GM12878 (cell line): ENCODE data around the gene HNRNPU. TPM values are rescaled to one million over a fixed set of nuclear protein-coding genes. Genes with fewer than 3 reads are reported as not detected.

Experiments
- ATAC-seq: fragments of 200-7000 bp; cut with Tn5 transposase; 3 replicates; pipeline ENCODE4 v1.9.1; 2020; ENCODE audit warnings: mild to moderate bottlenecking, moderate library complexity
- BruUV-seq: library from RNA; stranded (reverse); fragments of 400-500 nt; replicated peaks from 2 replicates; lab custom pipeline; 2021; lab: Mats Ljungman, UMichigan
- CTCF ChIA-PET: fragments of 300-600 bp; sonication (Branson Sonifier 250); formaldehyde crosslinking; extraction: SDS; loops from one replicate; lab custom pipeline; 2021; ENCODE audit warnings: inconsistent platforms; lab: Yijun Ruan, JAX
- POLR2A ChIA-PET: fragments of 350-600 bp; formaldehyde crosslinking; extraction: SDS; loops from one replicate; lab custom pipeline; 2021; ENCODE audit warnings: inconsistent platforms; lab: Charles Lee
- RAD21 ChIA-PET: fragments of 300-600 bp; sonication (Branson Sonifier 250); formaldehyde crosslinking; loops from one replicate; lab custom pipeline; 2023; ENCODE audit warnings: antibody characterized with exemption; ENCODE audit not compliant: unreplicated experiment; lab: Charles Lee
- SMC1A ChIA-PET: fragments of 300-600 bp; sonication (Branson Sonifier 250); formaldehyde crosslinking; loops from one replicate; lab custom pipeline; 2023; ENCODE audit not compliant: unreplicated experiment, uncharacterized antibody; lab: Charles Lee
- DNase-seq: peaks from one replicate; pipeline ENCODE4 v3.0.0-alpha.2; 2011; ENCODE audit warnings: low read depth, low spot score
- FAIRE-seq: peaks from 3 replicates; lab custom pipeline; 2011; peaks lifted over from hg19 to GRCh38; lab: Jason Lieb, UNC
- H2AFZ ChIP-seq: 2 replicates; pipeline ENCODE4 v1.6.0; 2011; ENCODE audit warnings: low read depth, low read length, control low read depth; ENCODE audit not compliant: control insufficient read depth
- H3K27ac ChIP-seq: 2 replicates; pipeline ENCODE4 v1.5.1; 2011; ENCODE audit warnings: control low read depth; ENCODE audit not compliant: control insufficient read depth, insufficient read depth
- H3K27me3 ChIP-seq, 2 experiments: replicated peaks in 1 of 2; 2 replicates each; pipeline versions ENCODE4 v1.6.0 to v1.6.1; 2011; ENCODE audit warnings: low read length in 1 of 2; ENCODE audit not compliant: control insufficient read depth in 2 of 2, insufficient read depth in 2 of 2
- H3K36me3 ChIP-seq, 2 experiments: 2 replicates each; pipeline ENCODE4 v1.5.1; 2011; ENCODE audit warnings: low read length in 1 of 2; ENCODE audit not compliant: control insufficient read depth in 2 of 2, insufficient read depth in 2 of 2
- H3K4me1 ChIP-seq: 2 replicates; pipeline ENCODE4 v1.6.1; 2011; ENCODE audit warnings: mild to moderate bottlenecking, low read length, moderate library complexity, mixed read lengths; ENCODE audit not compliant: control insufficient read depth, insufficient read depth
- H3K4me2 ChIP-seq: 2 replicates; pipeline ENCODE4 v1.6.0; 2011; ENCODE audit warnings: control low read depth; ENCODE audit not compliant: control insufficient read depth, insufficient read depth
- H3K4me3 ChIP-seq: fragments of 200-600 bp; sonication (generic); 2 replicates; pipeline ENCODE4 v1.5.1; 2016
- H3K79me2 ChIP-seq: 2 replicates; pipeline ENCODE4 v1.6.0; 2011; ENCODE audit warnings: low read length; ENCODE audit not compliant: control insufficient read depth, insufficient read depth
- H3K9ac ChIP-seq: 2 replicates; pipeline ENCODE4 v1.8.0; 2011; ENCODE audit warnings: low read length, control low read depth, mixed read lengths; ENCODE audit not compliant: control insufficient read depth, insufficient read depth
- H3K9me3 ChIP-seq: replicated peaks from 3 replicates; pipeline ENCODE4 v1.5.1; 2011; ENCODE audit warnings: mild to moderate bottlenecking, low read length; ENCODE audit not compliant: control insufficient read depth, insufficient read depth
- H4K20me1 ChIP-seq: 2 replicates; pipeline ENCODE4 v1.6.0; 2011; ENCODE audit not compliant: control insufficient read depth, insufficient read depth
- BCL11A ChIP-seq: IDR thresholded peaks from 2 replicates; pipeline ENCODE4 v1.6.1; 2011; ENCODE audit warnings: low read depth, low read length
- CBX5 ChIP-seq: sonication (generic); IDR thresholded peaks from 2 replicates; pipeline ENCODE4 v1.6.1; 2016; ENCODE audit warnings: low read depth, moderate library complexity, mild to moderate bottlenecking, inconsistent platforms
- CEBPB ChIP-seq, 2 experiments: fragments of 150-350 bp in 1 of 2; IDR thresholded peaks; 2 replicates each; pipeline ENCODE4 v1.6.1; 2012 to 2014; ENCODE audit warnings: low read depth in 2 of 2, low read length in 2 of 2, borderline replicate concordance in 1 of 2, inconsistent platforms in 1 of 2
- CREM ChIP-seq: IDR thresholded peaks from 2 replicates; pipeline ENCODE4 v1.6.1; 2014; ENCODE audit warnings: antibody characterized with exemption, low read depth
- MYB ChIP-seq: fragments of 150-350 bp; IDR thresholded peaks from 2 replicates; pipeline ENCODE4 v1.6.1; 2014; ENCODE audit warnings: mild to moderate bottlenecking, low read depth, low read length, borderline replicate concordance
- NRF1 ChIP-seq: conservative IDR thresholded peaks from 2 replicates; pipeline ENCODE4 v1.6.1; 2011; ENCODE audit warnings: mild to moderate bottlenecking, low read depth, low read length, improper control_type of control experiment
- PML ChIP-seq: IDR thresholded peaks from 2 replicates; pipeline ENCODE4 v1.6.1; 2012; ENCODE audit warnings: low read length, inconsistent platforms
- SMAD1 ChIP-seq: fragments of 450-650 bp; IDR thresholded peaks from 2 replicates; pipeline ENCODE4 v1.6.1; 2018; ENCODE audit warnings: mild to moderate bottlenecking, low read depth; ENCODE audit not compliant: partially characterized antibody
- SMAD5 ChIP-seq: IDR thresholded peaks from 2 replicates; pipeline ENCODE4 v1.6.1; 2016; ENCODE audit warnings: antibody characterized with exemption, low read depth
- STAT1 ChIP-seq: fragments of 450-650 bp; conservative IDR thresholded peaks from 2 replicates; pipeline ENCODE4 v1.6.1; 2014; ENCODE audit warnings: antibody characterized with exemption, mild to moderate bottlenecking
- ZZZ3 ChIP-seq: IDR thresholded peaks from 2 replicates; pipeline ENCODE4 v1.6.1; 2011; ENCODE audit warnings: low read depth; ENCODE audit not compliant: control insufficient read depth, insufficient read length
- WGBS: methylation state at CpG from one replicate; pipeline ENCODE4 v1.1.6; 2016; ENCODE audit warnings: low lambda C conversion rate; ENCODE audit not compliant: insufficient replicate concordance, insufficient coverage; ENCODE audit errors: missing lambda C conversion rate; 5-methylcytosine and 5-hydroxymethylcytosine counted together
- in situ Hi-C: fragments of 300-500 bp; cut with MboI; formaldehyde crosslinking; loops from 9 replicates; pipeline ENCODE4 v1.14.3; 2018; ENCODE audit warnings: mixed read lengths
- intact Hi-C: fragments of 100-400 bp; cut with micrococcal nuclease; formaldehyde crosslinking; loops from one replicate; pipeline ENCODE4 v1.14.2; 2022; ENCODE audit not compliant: unreplicated experiment
- polyA plus RNA-seq, 11 experiments: library from polyadenylated mRNA; depleted of rRNA in 4 of 11; unstranded in 6 of 11; stranded (reverse) in 5 of 11; fragments of >200 nt; fragmentation: Nextera tagmentation in 4 of 11; fragmentation: Illumina TruSeq in 1 of 11; extraction: Ambion mirVana in 4 of 11; extraction: Trizol in 1 of 11; gene quantifications; 1 replicate in 1 of 11; 2 replicates in 10 of 11; pipeline versions ENCODE4 v1.2.1 to v1.2.3, GENCODE V29; 2011 to 2016; ENCODE audit warnings: inconsistent platforms in 2 of 11, missing spikeins in 2 of 11, low read depth in 1 of 11
- total RNA-seq, 4 experiments: library from RNA; depleted of rRNA in 3 of 4; stranded (reverse); fragments of >200 nt in 3 of 4; fragmentation: Illumina TruSeq in 1 of 4; extraction: Trizol in 1 of 4; gene quantifications; 2 replicates each; pipeline versions ENCODE4 v1.2.1 to v1.2.3, GENCODE V29; 2013 to 2021
- TF ChIP-seq, protein P1 (sequence below): fragments of 450-650 bp; IDR thresholded peaks from 2 replicates; pipeline ENCODE4 v1.6.1; 2016; ENCODE audit warnings: mild to moderate bottlenecking

Gene HNRNPU
- total and polyA plus RNA-seq, 10 of the 15 experiments (the other 5 are each of a cell fraction or from before 2014, with no cell fraction given) = 163 to 569 (median 420) TPM

DNA sequence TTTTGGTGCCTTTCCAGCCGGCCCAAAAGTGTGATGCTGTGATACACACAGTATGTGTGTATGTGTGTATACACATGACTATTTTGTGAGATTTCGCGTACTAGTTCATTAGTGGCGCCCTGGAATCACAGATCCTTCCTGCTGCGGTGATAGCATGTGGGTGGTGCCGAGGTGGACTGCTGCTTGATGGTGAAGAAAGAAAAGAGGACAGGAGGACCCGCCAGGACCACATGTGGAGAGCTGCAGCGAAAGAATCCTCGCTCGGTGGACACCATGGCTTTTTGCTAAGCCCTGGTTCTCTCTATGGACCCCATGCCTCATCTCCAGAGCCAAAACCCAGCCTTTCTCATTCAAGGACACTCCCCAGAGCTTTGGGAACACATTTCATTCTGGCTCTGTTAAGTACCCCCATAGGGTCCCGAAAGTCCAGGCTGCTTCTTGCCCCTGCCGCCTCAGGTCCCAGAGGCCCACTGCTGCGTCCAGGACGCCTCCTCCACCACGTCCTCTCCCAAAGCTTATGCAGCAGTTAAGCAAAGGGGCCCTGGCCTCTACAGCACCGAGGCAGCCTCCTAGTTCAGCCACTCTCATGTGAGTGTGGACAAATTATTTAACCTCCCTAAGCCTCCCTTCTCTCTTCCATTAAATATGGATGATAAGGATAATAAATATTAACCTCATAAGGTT, 61.6 kb downstream of the HNRNPU start:
- H2AFZ ChIP-seq = no peak overlapping the region
- intact Hi-C loops = no loop called here
- POLR2A ChIA-PET = no interaction called here
- H4K20me1 ChIP-seq = no peaks in the 10 kb centered on the region
- SMC1A ChIA-PET = interaction anchor here (0.8 to 4.9 kb wide), 17 partner anchors 11 to 258 kb away, joined by 3 to 91 read pairs (median 6); partner anchors contain the start of gene COX20
- H3K36me3 ChIP-seq = no peaks in the 10 kb centered on the region
- in situ Hi-C loops = loop anchor here (5.0 kb wide), 1 partner anchor 240 kb away; no protein-coding TSS in a partner anchor
- H3K4me2 ChIP-seq = no peak overlapping the region
- H3K4me3 ChIP-seq = no peak overlapping the region
- no peak overlapping the region for H3K9ac ChIP-seq
- RAD21 ChIA-PET = interaction anchor here (0.9 to 4.7 kb wide), 6 partner anchors 12 to 240 kb away, joined by 3 to 109 read pairs (median 10); no protein-coding TSS in a partner anchor
- no peak overlapping the region for H3K27ac ChIP-seq
- no TSS peak for BruUV-seq
- no peaks in the 10 kb centered on the region; a peak in 1 of 4 replicates for H3K27me3 ChIP-seq
- WGBS = 77% methylated on average over 16 of the region's 16 CpGs
- ATAC-seq = no peak
- H3K9me3 ChIP-seq = no peaks in the 10 kb centered on the region
- CTCF ChIA-PET = interaction anchor here (0.7 to 10.3 kb wide), 23 partner anchors 11 to 383 kb away, joined by 3 to 239 read pairs (median 8); partner anchors contain the start of genes COX20 and HNRNPU
- no peaks in the 10 kb centered on the region for H3K4me1 ChIP-seq
- no peak for DNase-seq
- FAIRE-seq = no peak
- H3K79me2 ChIP-seq = no peaks in the 10 kb centered on the region
- TF ChIP-seq MYB = no peak
- TF ChIP-seq BCL11A = no peak
- TF ChIP-seq CBX5 = no peak
- TF ChIP-seq, protein P1, sequence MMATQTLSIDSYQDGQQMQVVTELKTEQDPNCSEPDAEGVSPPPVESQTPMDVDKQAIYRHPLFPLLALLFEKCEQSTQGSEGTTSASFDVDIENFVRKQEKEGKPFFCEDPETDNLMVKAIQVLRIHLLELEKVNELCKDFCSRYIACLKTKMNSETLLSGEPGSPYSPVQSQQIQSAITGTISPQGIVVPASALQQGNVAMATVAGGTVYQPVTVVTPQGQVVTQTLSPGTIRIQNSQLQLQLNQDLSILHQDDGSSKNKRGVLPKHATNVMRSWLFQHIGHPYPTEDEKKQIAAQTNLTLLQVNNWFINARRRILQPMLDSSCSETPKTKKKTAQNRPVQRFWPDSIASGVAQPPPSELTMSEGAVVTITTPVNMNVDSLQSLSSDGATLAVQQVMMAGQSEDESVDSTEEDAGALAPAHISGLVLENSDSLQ = no peak
- TF ChIP-seq PML = no peak
- TF ChIP-seq NRF1 = no peak
- no peak for TF ChIP-seq CEBPB (IDR thresholded peaks at IDR 0.05; ENCODE audit: borderline replicate concordance in 1 of 2, low read depth in 2 of 2, low read length in 2 of 2)
- TF ChIP-seq SMAD5 = no peak
- no peak for TF ChIP-seq ZZZ3
- no peak for TF ChIP-seq CREM
- TF ChIP-seq STAT1 = no peak
- TF ChIP-seq SMAD1 = no peak
